Urothelium cell line (cell line): ENCODE results near the gene CIDEA.

ENCODE experiments used
- DNase-seq: peaks from one replicate; pipeline ENCODE4 v3.0.0; 2011; ENCODE audit warnings: low spot score, mixed read lengths
- FAIRE-seq: peaks from 2 replicates; lab custom pipeline; 2011; peaks lifted over from hg19 to GRCh38; lab: Jason Lieb, UNC

CIDEA gene

DNA sequence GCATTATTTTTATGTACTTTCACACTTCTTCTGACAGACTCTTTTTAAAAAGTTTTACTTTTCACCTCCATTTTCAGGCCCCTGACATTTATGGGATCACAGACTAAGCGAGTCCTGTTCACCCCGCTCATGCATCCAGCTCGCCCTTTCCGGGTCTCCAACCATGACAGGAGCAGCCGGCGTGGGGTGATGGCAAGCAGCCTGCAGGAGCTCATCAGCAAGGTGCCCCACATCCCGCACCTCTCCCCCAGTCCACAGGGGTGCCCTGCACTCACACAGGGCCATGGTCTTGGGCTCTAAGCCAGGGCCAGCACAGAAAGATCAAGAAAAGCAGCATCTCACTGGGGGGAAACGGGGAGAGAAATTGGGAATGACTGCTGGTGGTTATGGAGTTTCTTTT, 8.6 kb downstream of the CIDEA start:
- FAIRE-seq (no peak), DNase-seq (no peak)

DNA sequence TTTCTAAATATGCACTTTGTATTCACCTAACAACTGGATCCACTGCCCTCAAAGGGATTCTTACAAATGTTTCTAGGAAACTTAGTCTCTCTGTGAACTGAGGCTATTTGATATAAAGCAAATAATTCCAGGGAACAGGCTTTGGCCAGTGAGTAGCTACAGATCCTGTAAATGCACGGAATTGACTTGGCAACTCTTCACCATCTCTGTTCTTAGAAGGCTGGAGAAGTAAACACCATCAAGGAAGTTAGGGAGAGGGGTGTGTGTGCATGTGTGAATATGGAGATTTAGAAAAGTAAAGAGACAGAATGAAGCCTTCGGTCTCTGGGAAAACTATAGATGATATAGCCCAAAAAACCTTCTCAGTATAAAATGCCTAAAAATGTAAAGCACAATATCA, 10.7 kb downstream of the CIDEA start:
- FAIRE-seq = no peak
- DNase-seq = no peak

DNA sequence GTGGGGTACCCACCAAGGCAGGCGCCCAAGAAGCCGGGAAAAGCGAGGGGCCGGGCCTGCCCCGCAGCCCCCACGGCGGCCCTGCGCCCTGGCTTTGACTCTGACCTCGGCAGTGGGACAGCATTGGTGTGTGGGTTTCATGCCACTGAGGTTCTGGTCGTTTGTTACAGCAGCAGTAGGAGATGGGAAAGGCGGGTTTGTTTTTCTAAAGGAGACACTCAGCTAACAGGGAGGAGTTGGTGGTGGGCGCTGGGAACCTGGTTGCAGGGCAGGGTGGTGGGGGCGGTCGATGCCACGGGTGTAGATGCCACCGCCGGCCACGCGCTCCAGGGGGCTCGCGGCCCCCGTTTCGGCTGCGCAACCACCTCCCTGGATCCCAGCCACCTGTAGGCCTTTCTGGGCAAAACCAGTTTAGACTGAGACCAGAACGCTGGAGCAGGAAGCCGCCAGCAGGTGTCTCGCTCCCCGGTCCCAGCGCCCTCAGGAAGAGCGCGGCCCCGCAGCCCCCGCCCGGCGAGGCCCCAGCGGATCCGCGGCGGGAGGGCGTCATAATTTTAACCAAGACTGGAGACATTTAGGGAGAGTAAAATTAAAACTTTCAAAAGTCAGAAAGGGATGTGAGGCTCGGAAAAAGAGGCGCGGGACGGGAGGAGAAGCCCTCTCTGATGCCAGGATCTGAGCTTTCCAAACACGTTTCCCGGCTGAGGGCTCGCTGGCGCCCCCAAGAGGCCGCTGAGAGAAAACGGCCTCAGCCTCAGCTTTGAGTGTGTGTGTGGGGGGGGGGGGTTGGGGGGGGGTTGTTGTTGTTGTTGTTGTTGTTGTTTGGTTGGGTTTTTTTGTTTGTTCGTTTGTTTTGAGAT, 17.4 kb downstream of the CIDEA start:
- peak; percentile 13 for FAIRE-seq
- DNase-seq = peak; percentile 98

DNA sequence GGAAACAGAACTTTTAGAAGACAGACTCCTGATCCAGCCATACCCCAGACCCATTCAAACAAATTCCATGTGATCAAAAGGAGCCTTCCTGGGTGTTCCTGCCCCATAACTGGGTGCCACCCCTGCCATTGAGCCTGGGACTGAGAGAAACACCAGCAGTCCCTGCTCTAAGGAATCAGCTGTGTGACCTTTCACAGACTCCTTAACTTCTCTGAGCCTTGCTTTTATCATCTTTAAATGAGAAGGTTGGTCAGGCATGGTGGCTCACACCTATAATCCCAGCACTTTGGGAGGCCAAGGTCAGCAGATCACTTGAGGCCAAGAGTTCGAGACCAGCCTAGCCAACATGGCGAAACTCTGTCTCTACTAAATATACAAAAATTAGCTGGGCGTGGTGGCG, 20.6 kb downstream of the CIDEA start:
- FAIRE-seq (no peak), DNase-seq (no peak)

- FAIRE-seq (peak; percentile 96), DNase-seq (no peak)
Measured at GRCh38 chr18:12276736-12277554, 22.8 kb downstream of the CIDEA start.

- peak; percentile 97 for FAIRE-seq
- peak; percentile 82 for DNase-seq
Measured at GRCh38 chr18:12278215-12278671, 24.1 kb downstream of the CIDEA start.

- FAIRE-seq (peak; percentile 99), DNase-seq (peak; percentile 90)
Measured at GRCh38 chr18:12278741-12279682, 24.9 kb downstream of the CIDEA start.

DNA sequence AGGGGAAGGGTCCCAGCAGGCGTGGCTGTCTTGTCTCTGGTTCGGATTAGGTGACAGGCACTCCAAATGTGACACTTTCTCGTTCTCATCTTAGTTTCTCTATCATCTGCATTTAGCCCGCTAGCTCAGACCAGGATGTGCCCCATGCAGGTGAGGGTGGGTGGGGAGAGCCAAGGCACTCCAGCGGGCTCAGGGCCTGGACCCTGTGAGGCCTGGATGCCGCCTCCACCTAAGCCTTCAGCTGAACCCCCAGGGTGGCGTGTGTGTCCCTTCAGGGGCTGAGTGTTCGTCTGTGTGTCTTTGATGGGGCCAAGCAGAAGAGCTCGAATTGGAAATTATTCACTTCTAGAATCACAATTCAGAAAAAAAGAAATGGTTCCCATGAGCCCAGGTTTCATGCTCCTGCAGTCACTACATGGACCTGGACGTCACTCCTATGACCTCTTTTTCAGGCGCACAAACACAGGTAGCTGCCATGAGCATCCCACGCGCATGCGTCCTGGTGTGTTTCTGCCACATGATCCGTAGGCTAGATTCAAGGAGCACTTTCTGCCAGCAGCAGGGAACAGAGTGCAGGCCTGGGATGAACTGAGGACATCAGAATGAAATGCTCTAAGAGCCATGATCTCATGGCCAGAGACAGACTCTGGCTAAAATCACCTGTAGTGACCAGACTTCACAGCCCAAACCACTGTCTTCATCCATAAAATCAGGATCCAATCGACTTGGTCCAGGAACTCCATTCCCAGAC, 25.8 kb downstream of the CIDEA start:
- peak; percentile 67 for FAIRE-seq
- no peak for DNase-seq

GRCh38 chr18:12281861-12282260, 27.7 kb downstream of the CIDEA start:
- FAIRE-seq (no peak), DNase-seq (no peak)

GRCh38 chr18:12282442-12283039, 28.4 kb downstream of the CIDEA start:
- DNase-seq (peak; percentile 69), FAIRE-seq (peak; percentile 92)

GRCh38 chr18:12283256-12283655, 29.1 kb downstream of the CIDEA start:
- FAIRE-seq (peak; percentile 85), DNase-seq (peak; percentile 84)

DNA sequence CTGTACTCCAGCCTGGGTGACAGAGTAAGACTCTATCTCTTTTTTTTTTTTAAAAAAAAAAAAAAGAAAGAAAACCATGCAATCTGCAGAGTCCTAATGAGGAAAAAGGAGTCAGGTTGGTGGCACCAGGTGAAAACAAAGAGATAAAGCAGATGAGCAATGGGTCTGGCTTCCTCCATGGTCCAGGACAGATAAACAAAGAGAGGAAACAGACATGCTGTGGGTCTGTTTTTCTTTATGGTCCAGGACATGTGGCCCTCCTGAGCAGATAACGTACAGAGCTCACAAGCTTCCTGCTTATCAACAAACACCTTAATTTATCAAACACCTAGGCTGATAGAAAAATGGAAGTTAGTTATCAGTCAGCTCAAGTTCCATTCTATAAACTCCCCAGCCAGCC, 29.5 kb downstream of the CIDEA start:
- FAIRE-seq = peak; percentile 48
- DNase-seq = no peak

- no peak for DNase-seq
- peak; percentile 44 for FAIRE-seq
Measured at GRCh38 chr18:12287131-12287681, 33.0 kb downstream of the CIDEA start.

DNA sequence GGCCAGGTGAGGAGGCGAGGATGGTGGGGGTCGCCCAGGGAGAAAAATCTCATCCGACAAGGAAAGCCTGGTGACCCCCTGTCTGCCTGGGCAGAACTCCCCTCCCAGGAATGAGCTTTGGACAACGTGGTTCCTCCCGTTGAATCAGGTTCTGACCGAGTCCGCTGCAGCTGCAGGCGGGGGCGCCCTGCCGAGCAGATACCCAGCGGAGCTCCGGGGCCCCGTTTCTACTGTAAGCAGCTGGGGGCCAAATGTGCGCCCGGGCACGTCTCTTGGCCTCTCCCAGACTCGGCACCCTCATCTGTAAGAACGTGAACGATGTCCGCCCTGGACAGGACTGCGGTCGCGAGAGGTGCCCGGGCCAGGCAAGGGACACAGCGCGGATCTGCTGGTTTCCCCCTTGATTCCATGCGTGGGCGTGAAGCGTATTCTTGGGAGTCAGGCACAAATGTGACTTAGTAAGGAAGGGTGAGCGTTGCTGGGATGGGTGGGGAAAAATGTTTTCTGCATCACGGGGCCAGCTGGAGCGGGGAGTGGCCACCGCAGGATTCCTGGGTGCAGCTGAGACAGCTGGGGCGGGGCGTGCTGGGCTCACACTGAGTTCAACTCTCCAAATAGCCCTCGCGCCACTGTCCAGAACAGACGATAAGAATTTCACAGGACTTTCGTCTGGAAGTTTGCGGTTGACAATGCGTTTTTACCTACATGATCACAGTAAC, 33.7 kb downstream of the CIDEA start:
- DNase-seq (peak; percentile 96), FAIRE-seq (peak; percentile 99)

GRCh38 chr18:12288403-12288755, 34.2 kb downstream of the CIDEA start:
- FAIRE-seq (no peak), DNase-seq (no peak)

DNA sequence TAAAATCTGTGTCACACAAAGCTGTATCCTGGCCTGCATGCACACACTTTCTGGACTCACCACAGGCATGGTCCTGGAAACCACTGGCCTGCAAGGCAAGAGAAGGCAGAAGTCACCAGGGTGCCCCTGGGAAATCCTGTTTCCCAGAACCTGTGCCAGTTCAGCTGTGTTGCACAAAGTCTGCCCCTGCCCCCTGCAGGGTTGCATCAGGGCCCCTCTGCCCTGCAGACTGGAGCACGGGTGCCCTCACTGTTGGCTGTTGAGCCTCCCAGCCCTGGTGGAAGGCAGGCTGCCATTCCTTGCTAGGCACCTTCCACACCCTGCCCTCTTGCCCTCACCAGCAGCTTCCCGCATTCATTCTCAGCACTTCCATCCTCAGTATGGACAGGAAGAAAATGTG, 35.9 kb downstream of the CIDEA start:
- DNase-seq = no peak
- peak; percentile 71 for FAIRE-seq

DNA sequence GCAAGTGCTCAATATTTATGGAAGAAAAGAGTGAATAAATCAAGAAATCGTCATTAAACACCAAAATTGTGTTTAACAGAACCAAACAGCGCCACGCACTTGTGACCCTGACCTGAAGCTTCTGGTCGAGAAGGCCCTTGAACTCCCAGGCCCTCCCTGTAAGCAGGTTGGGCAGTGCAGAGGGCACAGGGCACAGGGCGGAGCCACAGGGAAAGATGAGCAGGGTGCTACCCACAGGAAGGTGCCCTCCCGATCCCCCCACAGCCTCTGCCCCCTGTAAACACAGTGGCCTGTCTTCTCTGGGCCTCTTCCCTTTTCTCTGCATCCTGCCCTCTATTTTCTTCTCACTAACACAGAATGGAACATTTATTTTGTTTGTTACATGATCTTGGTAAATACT, 37.0 kb downstream of the CIDEA start:
- DNase-seq (no peak), FAIRE-seq (no peak)

DNA sequence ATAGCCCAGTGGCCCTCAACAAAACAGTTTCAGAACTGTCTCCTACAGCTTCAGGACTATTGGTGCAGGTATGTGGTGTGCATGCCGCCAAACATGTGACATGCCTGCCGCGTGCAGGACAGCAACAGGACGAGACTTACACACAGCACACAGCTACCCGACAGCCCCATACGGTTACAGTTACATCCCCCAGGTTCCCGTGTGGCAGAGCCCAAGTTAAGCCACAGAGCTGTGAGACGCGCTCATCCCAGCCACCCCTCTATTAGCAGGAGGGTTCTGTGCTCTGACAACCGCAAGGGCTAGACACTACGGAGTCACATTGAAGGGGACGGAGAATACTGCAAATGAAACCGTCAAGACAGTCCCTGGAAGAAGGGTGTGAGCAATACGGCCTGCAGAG, 37.5 kb downstream of the CIDEA start:
- peak; percentile 94 for FAIRE-seq
- DNase-seq = no peak

DNA sequence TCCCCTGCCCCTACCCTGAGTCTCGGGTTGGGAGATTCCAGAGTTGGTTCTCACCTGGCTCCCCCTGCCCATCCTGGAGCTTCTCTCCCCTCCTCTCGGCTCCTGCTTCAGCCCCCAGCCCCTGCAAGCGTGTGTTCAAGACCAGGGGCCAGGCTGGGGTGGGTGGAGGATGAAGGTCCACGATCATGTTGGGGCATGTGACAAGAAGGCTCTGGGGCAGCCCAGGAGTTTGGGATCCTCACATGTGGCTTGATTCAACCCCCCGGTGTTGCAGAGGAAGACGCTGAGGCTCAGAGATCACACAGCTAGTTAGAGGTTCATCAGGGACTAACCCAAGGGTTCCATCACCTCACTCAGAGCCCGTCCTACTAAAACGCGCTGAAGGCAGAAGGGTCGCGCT, 39.7 kb downstream of the CIDEA start:
- FAIRE-seq (no peak), DNase-seq (no peak)
